HG02943 (cell line): ENCODE measurements around the gene NUDCD3.
"Not testable (repeated sequence)": the region's sequence is repeated elsewhere in the genome, so short reads cannot be mapped to it uniquely, and the experiment has no call there.

Source experiments
- ATAC-seq: cut with Tn5 transposase; IDR thresholded peaks from one replicate; pipeline ENCODE4 v1.9.1; 2021; ENCODE audit warnings: mild to moderate bottlenecking, low read depth, moderate library complexity; ENCODE audit not compliant: unreplicated experiment

The NUDCD3 gene

DNA sequence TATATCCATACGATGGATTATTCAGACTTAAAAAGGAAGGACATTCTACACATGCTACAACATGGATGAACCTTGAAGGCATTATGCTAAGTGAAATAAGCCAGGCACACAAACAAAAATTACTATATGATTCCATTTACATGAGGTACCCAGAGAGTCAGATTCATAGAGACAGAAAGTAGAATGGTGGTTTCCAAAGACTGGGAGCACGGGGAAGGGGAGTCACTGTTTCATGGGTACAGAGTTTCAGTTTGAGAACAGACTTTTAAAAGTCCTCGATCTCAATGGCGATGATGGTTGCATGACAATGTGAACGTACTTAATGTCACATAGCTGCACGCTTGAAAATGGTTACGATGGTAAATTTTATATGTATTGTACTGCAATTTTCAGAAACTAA, 39.3 kb downstream of the NUDCD3 start:
- ATAC-seq = no peak

- no peak for ATAC-seq
Observed at GRCh38 chr7:44449584-44449928, 40.9 kb downstream of the NUDCD3 start.

DNA sequence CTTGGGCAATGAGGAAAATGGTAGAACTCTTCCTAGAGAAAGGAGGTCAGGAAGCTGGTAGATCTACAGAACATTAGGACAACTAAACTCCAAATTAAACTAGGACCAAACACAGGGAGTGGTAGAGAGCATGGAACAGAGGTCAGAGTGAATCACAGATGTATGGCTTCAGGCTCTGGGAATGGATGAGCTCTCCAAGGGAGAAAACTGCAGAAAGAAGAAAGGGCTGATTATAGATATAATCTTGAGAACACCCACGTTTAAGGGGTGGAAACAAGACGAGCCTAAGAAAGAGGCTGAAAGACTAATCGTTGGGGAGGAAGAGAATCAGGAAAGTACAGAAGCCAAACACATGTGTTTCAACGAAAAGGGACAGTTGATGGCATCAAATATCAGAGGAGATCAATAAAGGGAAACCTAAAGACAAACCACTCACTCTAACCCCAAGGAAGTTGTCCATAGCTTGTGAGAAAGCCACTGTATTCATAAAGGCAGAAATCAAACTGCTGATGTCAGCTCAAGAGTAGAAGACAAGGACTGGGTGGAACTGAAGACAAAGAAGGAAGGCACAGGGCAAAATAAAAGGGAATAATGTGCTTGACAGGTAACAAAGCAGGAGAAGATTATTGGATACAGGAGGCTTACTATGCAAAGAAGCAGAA, 41.4 kb downstream of the NUDCD3 start:
- no peak for ATAC-seq

DNA sequence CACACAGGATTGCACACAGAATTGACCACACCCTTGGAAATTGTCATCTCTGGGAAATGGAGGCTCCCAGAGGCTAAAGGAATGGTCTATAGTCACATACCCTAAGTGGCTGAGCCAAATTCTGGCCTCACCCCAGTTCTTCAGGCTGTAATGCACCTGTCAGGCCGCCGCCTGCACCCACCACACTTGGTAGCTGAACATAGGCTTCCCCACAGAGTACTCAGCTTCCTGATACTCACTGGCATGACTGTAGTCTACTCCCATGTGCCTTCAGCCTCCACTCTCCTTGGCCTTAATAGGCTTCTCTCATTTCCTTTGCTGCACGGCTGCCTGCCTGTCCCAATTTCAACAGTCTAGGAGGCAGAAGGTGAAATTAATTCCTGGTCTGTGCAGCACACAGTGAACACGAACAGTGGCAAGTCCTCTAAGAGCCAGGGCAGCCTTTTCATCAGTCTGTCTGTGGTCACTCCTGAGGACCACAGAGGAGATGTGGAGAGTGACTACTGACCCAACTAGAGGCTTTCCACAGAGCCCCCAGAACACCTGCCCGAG, 42.5 kb downstream of the NUDCD3 start:
- ATAC-seq = no peak

- ATAC-seq = no peak
Observed at GRCh38 chr7:44445986-44446671, 44.3 kb downstream of the NUDCD3 start.

GRCh38 chr7:44441079-44441478, 49.4 kb downstream of the NUDCD3 start:
- no peak for ATAC-seq

- no peak for ATAC-seq
Observed at GRCh38 chr7:44440577-44441078, 49.8 kb downstream of the NUDCD3 start.

GRCh38 chr7:44439926-44440325, 50.5 kb downstream of the NUDCD3 start:
- ATAC-seq = no peak

DNA sequence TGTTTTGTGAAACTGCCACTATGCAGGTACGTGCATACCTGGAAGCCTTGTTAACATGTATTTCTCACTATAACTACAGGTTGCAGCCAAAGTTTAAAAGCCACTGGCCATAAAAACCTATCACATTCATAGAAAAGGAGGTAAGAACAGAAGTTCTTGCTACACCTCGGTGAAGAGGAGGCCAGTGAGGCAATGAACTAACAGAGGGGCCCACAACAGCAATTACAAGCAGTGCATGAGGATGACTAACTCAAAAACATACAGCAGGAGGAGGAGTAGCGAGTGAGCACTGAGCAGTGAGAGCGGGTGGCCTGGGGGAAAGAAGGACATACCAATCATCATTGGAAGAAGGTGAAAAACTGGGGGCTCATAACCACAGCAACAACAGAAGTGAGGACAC, 51.6 kb downstream of the NUDCD3 start:
- ATAC-seq = no peak

DNA sequence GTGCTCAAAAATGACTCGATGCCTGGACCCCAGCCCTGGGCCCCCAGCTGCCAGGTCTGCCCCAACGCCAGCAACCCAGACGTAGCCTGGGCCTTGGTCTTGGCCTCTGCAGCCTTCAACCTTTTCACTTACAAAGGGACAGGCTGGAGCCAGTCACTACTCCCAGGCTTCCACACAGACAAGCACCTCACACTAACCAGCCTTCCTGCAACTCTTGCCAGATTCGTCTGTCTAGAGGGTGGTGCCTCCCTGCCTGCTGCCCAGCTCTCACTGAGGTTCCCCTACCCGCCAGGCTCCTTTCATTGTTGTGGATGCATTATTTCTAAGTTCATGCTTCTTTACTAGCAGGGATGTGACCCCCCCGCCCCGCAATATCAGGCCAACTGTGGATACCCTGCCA, 56.3 kb downstream of the NUDCD3 start:
- ATAC-seq = no peak

GRCh38 chr7:44433255-44434022, 57.0 kb downstream of the NUDCD3 start:
- no peak for ATAC-seq

GRCh38 chr7:44432381-44432977, 58.0 kb downstream of the NUDCD3 start:
- ATAC-seq = no peak

DNA sequence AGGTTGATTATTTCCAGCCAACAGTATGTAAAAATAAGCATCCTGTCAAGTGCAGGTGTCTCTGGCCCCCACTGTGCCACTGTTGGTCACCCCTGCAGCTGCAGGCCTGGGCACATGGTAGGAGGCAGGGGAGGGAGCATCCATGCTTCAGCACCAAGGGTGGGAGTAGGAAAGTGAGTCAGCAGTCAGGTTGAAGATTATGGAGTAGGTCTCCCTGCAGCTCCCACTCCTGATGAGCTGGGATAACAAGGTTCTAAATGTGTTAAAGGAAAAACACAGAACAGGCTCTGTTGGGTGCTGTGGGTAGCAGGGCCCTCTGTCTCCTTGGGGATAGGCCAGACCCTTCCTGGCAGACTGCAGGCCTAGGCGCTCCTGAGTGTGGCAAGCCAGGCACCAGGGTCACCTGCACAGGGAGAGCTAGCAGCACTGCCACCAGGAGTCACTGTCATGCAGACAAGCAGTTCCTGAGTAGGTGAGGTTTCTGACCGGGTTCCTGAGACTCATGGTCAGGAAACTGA, 59.3 kb downstream of the NUDCD3 start:
- peak; percentile 52 for ATAC-seq

GRCh38 chr7:44430054-44430453, 60.4 kb downstream of the NUDCD3 start:
- no peak for ATAC-seq

DNA sequence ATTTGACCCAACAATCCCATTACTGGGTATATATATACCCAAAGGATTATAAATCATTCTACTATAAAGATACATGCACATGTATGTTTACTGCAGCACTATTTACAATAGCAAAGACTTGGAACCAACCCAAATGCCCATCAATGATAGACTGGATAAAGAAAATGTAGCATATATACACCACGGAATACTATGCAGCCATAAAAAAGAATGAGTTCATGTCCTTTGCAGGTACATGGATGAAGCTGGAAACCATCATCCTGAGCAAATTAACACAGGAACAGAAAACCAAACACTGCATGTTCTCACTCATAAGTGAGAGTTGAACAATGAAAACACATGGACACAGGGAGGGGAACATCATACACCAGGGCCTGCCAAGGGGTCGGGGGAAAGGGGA, 65.7 kb downstream of the NUDCD3 start:
- ATAC-seq = not testable (repeated sequence)

GRCh38 chr7:44416941-44417340, 73.5 kb downstream of the NUDCD3 start:
- ATAC-seq = no peak

- no peak for ATAC-seq
Observed at GRCh38 chr7:44415510-44415909, 74.9 kb downstream of the NUDCD3 start.

DNA sequence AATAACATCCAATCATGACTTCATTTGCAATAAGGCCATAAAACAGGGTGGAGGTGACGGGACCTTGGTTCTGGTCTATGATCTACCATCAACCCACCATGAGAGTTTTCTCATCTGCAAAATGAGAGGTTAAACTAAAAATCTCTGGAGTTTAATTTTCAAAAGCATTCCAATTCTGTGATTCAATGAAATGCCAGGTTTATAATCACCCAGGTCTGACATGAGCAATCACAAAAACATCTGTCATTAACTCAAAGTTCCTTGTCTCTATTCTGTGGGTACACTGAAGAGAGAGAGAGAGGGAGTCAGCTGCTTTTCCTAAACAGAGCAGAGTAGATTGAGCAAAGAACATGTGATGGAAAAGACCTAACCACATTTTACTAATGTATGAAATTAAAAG, 75.4 kb downstream of the NUDCD3 start:
- no peak for ATAC-seq

DNA sequence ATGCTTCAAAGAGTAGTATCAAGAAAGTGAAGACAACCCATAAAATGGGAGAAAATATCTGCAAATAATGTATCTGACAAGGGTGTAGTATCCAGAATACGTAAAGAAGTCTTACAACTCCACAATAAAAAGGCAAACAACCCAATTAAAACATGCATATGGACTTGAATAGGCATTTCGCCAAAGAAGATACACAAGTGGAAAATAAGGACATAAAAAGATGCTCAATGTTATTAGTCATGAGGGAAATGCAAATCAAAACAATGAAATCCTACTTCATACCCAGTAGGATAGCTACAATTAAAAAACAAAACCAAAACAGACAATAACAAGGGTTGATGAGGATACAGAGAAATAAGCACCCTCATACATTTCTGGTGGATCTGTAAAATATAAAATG, 79.2 kb downstream of the NUDCD3 start:
- no peak for ATAC-seq

GRCh38 chr7:44408596-44408995, 81.9 kb downstream of the NUDCD3 start:
- no peak for ATAC-seq

- no peak for ATAC-seq
Observed at GRCh38 chr7:44403775-44404174, 86.7 kb downstream of the NUDCD3 start.
